Heart left ventricle (tissue), 13 donors: ENCODE results near the gene APIP.

Experiments
- POLR2A ChIP-seq, 2 donors: fragments of 450-650 bp; IDR thresholded peaks; one replicate each; pipeline ENCODE4 v1.6.1; 2017; ENCODE audit warnings: antibody characterized with exemption in 2 of 2, mild to moderate bottlenecking in 2 of 2, moderate library complexity in 2 of 2
- TF ChIP-seq, protein P1 (sequence below), 12 donors: fragments of 200-600 bp; sonication (generic) in 4 of 12; IDR thresholded peaks; one replicate each; pipeline versions ENCODE4 v1.5.0 to v1.8.0; 2018 to 2022; ENCODE audit warnings: antibody characterized with exemption in 12 of 12, mild to moderate bottlenecking in 5 of 12
- donor health status: ischemic (EF 13 %, LVEDD 7.1; RV severe dilation, severe dysfunction).
- donor health status: DM: no; HTN: yes; CAD: no.
- donor health status: DM: no; HTN: no; CAD: no.
- donor health status: ischemic (EF 25% LVEDD 6.9; RV normal size, moderate dysfunction).
- donor health status: ischemic (EF 25% LVEDD 5.7; RV mildly dilated, moderate dysfunction).
- donor health status: ischemic (EF 35%, LVEDD 5.7; RV mildly dilated, moderate dysfunction).
- donor health status: nonischemic (EF 11% LVEDD 7.7; RV severe dilation, severe dysfunction).
- donor health status: DM: yes; HTN: yes; CAD: no.
- donor health status: PGD.
- donor health status: ischemic (EF 29% LVEDD 5.4; RV normal size, mild dysfunction).
- donor health status: nonischemic (EF 23%, LVEDD 6.1; RV moderate dilation, normal function).

DNA sequence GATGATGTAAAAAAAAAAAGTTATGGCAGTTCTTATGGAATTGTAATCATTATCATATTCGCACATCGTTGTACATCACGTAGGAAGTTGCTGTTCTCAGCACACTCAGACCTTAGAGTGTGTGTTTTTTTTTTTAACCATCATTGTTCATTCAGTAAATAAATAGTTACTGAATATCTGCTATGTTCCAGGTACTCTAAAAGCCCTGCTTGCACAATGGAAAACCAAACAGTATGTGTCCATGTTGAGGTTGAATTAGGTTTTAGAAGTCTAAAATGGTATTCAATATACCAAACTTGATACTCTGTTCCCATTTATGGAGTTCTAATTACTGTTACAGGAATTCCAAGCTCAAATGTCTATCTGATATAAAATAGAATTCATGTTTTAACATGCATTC lies 41.4 kb upstream of the APIP start:
- TF ChIP-seq, protein P1, sequence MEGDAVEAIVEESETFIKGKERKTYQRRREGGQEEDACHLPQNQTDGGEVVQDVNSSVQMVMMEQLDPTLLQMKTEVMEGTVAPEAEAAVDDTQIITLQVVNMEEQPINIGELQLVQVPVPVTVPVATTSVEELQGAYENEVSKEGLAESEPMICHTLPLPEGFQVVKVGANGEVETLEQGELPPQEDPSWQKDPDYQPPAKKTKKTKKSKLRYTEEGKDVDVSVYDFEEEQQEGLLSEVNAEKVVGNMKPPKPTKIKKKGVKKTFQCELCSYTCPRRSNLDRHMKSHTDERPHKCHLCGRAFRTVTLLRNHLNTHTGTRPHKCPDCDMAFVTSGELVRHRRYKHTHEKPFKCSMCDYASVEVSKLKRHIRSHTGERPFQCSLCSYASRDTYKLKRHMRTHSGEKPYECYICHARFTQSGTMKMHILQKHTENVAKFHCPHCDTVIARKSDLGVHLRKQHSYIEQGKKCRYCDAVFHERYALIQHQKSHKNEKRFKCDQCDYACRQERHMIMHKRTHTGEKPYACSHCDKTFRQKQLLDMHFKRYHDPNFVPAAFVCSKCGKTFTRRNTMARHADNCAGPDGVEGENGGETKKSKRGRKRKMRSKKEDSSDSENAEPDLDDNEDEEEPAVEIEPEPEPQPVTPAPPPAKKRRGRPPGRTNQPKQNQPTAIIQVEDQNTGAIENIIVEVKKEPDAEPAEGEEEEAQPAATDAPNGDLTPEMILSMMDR (IDR thresholded peaks at IDR 0.05) = no peak
- no peak for TF ChIP-seq POLR2A (IDR thresholded peaks at IDR 0.05)
